HCT116 (cell line): ENCODE results near the gene LILRB3.

Experiments used
- EZH2 ChIP-seq: fragments of 200-600 bp; sonication (generic); IDR thresholded peaks from 2 replicates; pipeline ENCODE4 v1.6.1; 2017; ENCODE audit warnings: antibody characterized with exemption, mixed run types
- POLR2A ChIP-seq: IDR thresholded peaks from 2 replicates; pipeline ENCODE4 v1.7.0; 2011; ENCODE audit warnings: borderline replicate concordance; ENCODE audit not compliant: insufficient read depth, insufficient read length; ENCODE audit errors: extremely low read depth
- SRF ChIP-seq: IDR thresholded peaks from 2 replicates; pipeline ENCODE4 v1.6.1; 2012; ENCODE audit warnings: low read depth
- TF ChIP-seq, protein P1 (sequence below), 3 experiments: fragments of 200-600 bp in 1 of 3; sonication (generic) in 1 of 3; IDR thresholded peaks in 2 of 3; conservative IDR thresholded peaks in 1 of 3; 2 replicates each; pipeline ENCODE4 v1.5.1; 2012 to 2017; ENCODE audit warnings: low read depth in 2 of 3, low read length in 2 of 3, antibody characterized with exemption in 1 of 3, borderline replicate concordance in 1 of 3, control low read depth in 1 of 3, mild to moderate bottlenecking in 1 of 3, mixed read lengths in 1 of 3, mixed run types in 1 of 3, moderate library complexity in 1 of 3; ENCODE audit not compliant: insufficient read depth in 1 of 3

DNA sequence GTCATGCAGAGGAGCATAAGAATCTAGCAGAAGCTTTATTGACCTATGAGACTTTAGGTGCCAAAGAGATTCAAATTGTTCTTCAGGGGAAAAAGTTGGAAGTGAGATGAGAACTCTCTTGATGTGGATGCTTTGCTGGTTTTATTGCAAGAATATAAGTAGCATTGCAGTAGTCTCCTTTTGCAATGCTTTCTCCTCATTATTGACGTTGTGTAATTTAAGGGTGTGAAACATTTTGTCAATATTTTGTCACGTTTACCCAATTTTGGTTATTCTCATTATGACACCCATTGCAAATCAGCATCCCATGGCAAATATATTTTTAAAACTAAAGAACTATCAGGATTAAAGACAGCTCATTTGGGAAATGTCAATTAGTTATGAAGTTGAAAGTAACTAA lies 46.1 kb upstream of the LILRB3 start:
- TF ChIP-seq, protein P1, sequence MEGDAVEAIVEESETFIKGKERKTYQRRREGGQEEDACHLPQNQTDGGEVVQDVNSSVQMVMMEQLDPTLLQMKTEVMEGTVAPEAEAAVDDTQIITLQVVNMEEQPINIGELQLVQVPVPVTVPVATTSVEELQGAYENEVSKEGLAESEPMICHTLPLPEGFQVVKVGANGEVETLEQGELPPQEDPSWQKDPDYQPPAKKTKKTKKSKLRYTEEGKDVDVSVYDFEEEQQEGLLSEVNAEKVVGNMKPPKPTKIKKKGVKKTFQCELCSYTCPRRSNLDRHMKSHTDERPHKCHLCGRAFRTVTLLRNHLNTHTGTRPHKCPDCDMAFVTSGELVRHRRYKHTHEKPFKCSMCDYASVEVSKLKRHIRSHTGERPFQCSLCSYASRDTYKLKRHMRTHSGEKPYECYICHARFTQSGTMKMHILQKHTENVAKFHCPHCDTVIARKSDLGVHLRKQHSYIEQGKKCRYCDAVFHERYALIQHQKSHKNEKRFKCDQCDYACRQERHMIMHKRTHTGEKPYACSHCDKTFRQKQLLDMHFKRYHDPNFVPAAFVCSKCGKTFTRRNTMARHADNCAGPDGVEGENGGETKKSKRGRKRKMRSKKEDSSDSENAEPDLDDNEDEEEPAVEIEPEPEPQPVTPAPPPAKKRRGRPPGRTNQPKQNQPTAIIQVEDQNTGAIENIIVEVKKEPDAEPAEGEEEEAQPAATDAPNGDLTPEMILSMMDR (IDR thresholded peaks at IDR 0.05 in 2 of 3, conservative IDR thresholded peaks at IDR 0.05 in 1 of 3; ENCODE audit: borderline replicate concordance in 1 of 3, insufficient read depth in 1 of 3, low read depth in 2 of 3, low read length in 2 of 3) = no peak
- TF ChIP-seq POLR2A = no peak
- no peak for TF ChIP-seq EZH2
- no peak for TF ChIP-seq SRF
